Astrocyte (in vitro differentiated cells and primary cell): Measurements from ENCODE around the gene TUB. TPM values are rescaled to one million over a fixed set of nuclear protein-coding genes. Genes with fewer than 3 reads are reported as not detected.
A peak's percentile ranks its signal among the peaks of the same experiment; 100 is the strongest.

ENCODE experiments used
- DNase-seq: peaks from one replicate; pipeline ENCODE4 v3.0.0-alpha.2; 2010; ENCODE audit warnings: low read depth
- FAIRE-seq: peaks from 2 replicates; lab custom pipeline; 2011; peaks lifted over from hg19 to GRCh38; lab: Jason Lieb, UNC
- H2AFZ ChIP-seq: 2 replicates; pipeline ENCODE4 v1.6.0; 2012; ENCODE audit warnings: low read depth, low read length, inconsistent platforms
- H3K27ac ChIP-seq: 2 replicates; pipeline ENCODE4 v1.5.1; 2011; ENCODE audit warnings: low read depth, low read length, inconsistent platforms
- H3K27me3 ChIP-seq: 2 replicates; pipeline ENCODE4 v1.6.0; 2011; ENCODE audit warnings: low read length, inconsistent platforms; ENCODE audit not compliant: insufficient read depth
- H3K36me3 ChIP-seq: 2 replicates; pipeline ENCODE4 v1.5.1; 2011; ENCODE audit warnings: low read length, inconsistent platforms; ENCODE audit not compliant: insufficient read depth
- H3K4me1 ChIP-seq: 2 replicates; pipeline ENCODE4 v1.5.1; 2011; ENCODE audit warnings: low read length, inconsistent platforms; ENCODE audit not compliant: insufficient read depth
- H3K4me2 ChIP-seq: 2 replicates; pipeline ENCODE4 v1.6.0; 2012; ENCODE audit warnings: low read length, inconsistent platforms
- H3K4me3 ChIP-seq: 2 replicates; pipeline ENCODE4 v1.5.1; 2011; ENCODE audit warnings: low read depth, mild to moderate bottlenecking, low read length, inconsistent platforms; ENCODE audit not compliant: insufficient read depth
- H3K79me2 ChIP-seq: 2 replicates; pipeline ENCODE4 v1.6.0; 2012; ENCODE audit warnings: mild to moderate bottlenecking, low read length, inconsistent platforms; ENCODE audit not compliant: insufficient read depth
- H3K9ac ChIP-seq: 2 replicates; pipeline ENCODE4 v1.6.0; 2012; ENCODE audit warnings: mild to moderate bottlenecking, low read length, inconsistent platforms
- H3K9me3 ChIP-seq: 2 replicates; pipeline ENCODE4 v1.5.1; 2012; ENCODE audit warnings: low read depth, mild to moderate bottlenecking, low read length, inconsistent platforms; ENCODE audit not compliant: insufficient read depth
- H4K20me1 ChIP-seq: 2 replicates; pipeline ENCODE4 v1.6.0; 2012; ENCODE audit warnings: low read length, inconsistent platforms; ENCODE audit not compliant: insufficient read depth
- H3K27ac Mint-ChIP-seq: one replicate; pipeline ENCODE4 v1.8.0; 2021; ENCODE audit warnings: mild to moderate bottlenecking, mixed read lengths; ENCODE audit not compliant: unreplicated experiment
- H3K27me3 Mint-ChIP-seq: one replicate; pipeline ENCODE4 v1.8.0; 2021; ENCODE audit warnings: low read depth, mixed read lengths; ENCODE audit not compliant: unreplicated experiment
- H3K36me3 Mint-ChIP-seq: one replicate; pipeline ENCODE4 v1.8.0; 2021; ENCODE audit warnings: low read depth, mixed read lengths; ENCODE audit not compliant: unreplicated experiment
- H3K4me1 Mint-ChIP-seq: one replicate; pipeline ENCODE4 v1.8.0; 2021; ENCODE audit warnings: low read depth, mixed read lengths; ENCODE audit not compliant: unreplicated experiment
- H3K4me3 Mint-ChIP-seq: one replicate; pipeline ENCODE4 v1.8.0; 2021; ENCODE audit warnings: mild to moderate bottlenecking, moderate library complexity, mixed read lengths; ENCODE audit not compliant: unreplicated experiment
- H3K9me3 Mint-ChIP-seq: one replicate; pipeline ENCODE4 v1.8.0; 2021; ENCODE audit warnings: mild to moderate bottlenecking, mixed read lengths; ENCODE audit not compliant: unreplicated experiment
- CTCF ChIP-seq: IDR thresholded peaks from 2 replicates; pipeline ENCODE4 v1.5.1; 2011; ENCODE audit warnings: low read depth, mild to moderate bottlenecking, inconsistent platforms, low read length, moderate library complexity; ENCODE audit not compliant: insufficient read depth
- EZH2 ChIP-seq: IDR thresholded peaks from 2 replicates; pipeline ENCODE4 v1.6.1; 2012; ENCODE audit warnings: mild to moderate bottlenecking, low read length, inconsistent platforms; ENCODE audit not compliant: insufficient read depth
- total RNA-seq: library from RNA; stranded (reverse); gene quantifications from 2 replicates; pipeline ENCODE4 v1.2.1, GENCODE V29; 2021

The TUB gene
- total RNA-seq, 1 donor from 2014 or later, result 5.7 TPM

GRCh38 chr11:8087756-8088155 lies 6.7 kb downstream of the TUB start:
- Mint-ChIP-seq H3K4me3 (no peak overlapping the region), H3K36me3 (peaks cover 8% of the 10 kb centered on the region), H3K27me3 (peaks cover 36% of the 10 kb centered on the region), H3K27ac (no peak overlapping the region), H3K9me3 (no peaks in the 10 kb centered on the region), H3K4me1 (peaks cover 14% of the 10 kb centered on the region)
- DNase-seq, result no peak
- no peak overlapping the region for H3K4me2 ChIP-seq
- TF ChIP-seq EZH2 (no peak), CTCF (no peak)
- no peaks in the 10 kb centered on the region for H3K36me3 ChIP-seq
- no peak for FAIRE-seq
- no peak overlapping the region for H3K9ac ChIP-seq
- H3K9me3 ChIP-seq, result no peaks in the 10 kb centered on the region
- peaks cover 2% of the 10 kb centered on the region for H3K27me3 ChIP-seq
- H3K4me3 ChIP-seq, result no peak overlapping the region
- peaks cover 69% of the 10 kb centered on the region for H4K20me1 ChIP-seq
- H3K79me2 ChIP-seq, result peaks cover 3% of the 10 kb centered on the region
- peaks cover 4% of the 10 kb centered on the region for H3K4me1 ChIP-seq
- H3K27ac ChIP-seq, result no peak overlapping the region
- H2AFZ ChIP-seq, result no peak overlapping the region

GRCh38 chr11:8089791-8090510 lies 8.9 kb downstream of the TUB start:
- Histone ChIP-seq H2AFZ (no peak overlapping the region), H3K27ac (no peak overlapping the region), H3K27me3 (no peaks in the 10 kb centered on the region), H3K9me3 (no peaks in the 10 kb centered on the region), H3K79me2 (no peaks in the 10 kb centered on the region), H3K4me1 (peaks cover 3% of the 10 kb centered on the region), H3K4me3 (no peak overlapping the region), H3K36me3 (no peaks in the 10 kb centered on the region), H3K4me2 (no peak overlapping the region), H4K20me1 (peaks cover 52% of the 10 kb centered on the region), H3K9ac (no peak overlapping the region)
- no peaks in the 10 kb centered on the region for H3K9me3 Mint-ChIP-seq
- TF ChIP-seq CTCF, result no peak
- TF ChIP-seq EZH2, result no peak
- peaks cover 31% of the 10 kb centered on the region for H3K27me3 Mint-ChIP-seq
- peaks cover 16% of the 10 kb centered on the region for H3K36me3 Mint-ChIP-seq
- no peak overlapping the region for H3K27ac Mint-ChIP-seq
- H3K4me3 Mint-ChIP-seq, result no peak overlapping the region
- H3K4me1 Mint-ChIP-seq, result peaks cover 7% of the 10 kb centered on the region
- FAIRE-seq, result no peak
- no peak for DNase-seq

GRCh38 chr11:8090756-8091155 lies 9.7 kb downstream of the TUB start:
- no peak overlapping the region for H3K27ac Mint-ChIP-seq
- H3K9me3 Mint-ChIP-seq, result no peaks in the 10 kb centered on the region
- Histone ChIP-seq H3K4me1 (no peaks in the 10 kb centered on the region), H3K27me3 (no peaks in the 10 kb centered on the region), H4K20me1 (peaks cover 44% of the 10 kb centered on the region), H3K4me2 (no peak overlapping the region), H3K36me3 (no peaks in the 10 kb centered on the region), H3K9ac (no peak overlapping the region), H3K9me3 (no peaks in the 10 kb centered on the region), H3K4me3 (no peak overlapping the region), H3K27ac (no peak overlapping the region), H3K79me2 (no peaks in the 10 kb centered on the region), H2AFZ (no peak overlapping the region)
- FAIRE-seq, result no peak
- peaks cover 16% of the 10 kb centered on the region for H3K36me3 Mint-ChIP-seq
- H3K4me3 Mint-ChIP-seq, result no peak overlapping the region
- DNase-seq, result no peak
- peaks cover 7% of the 10 kb centered on the region for H3K4me1 Mint-ChIP-seq
- peaks cover 26% of the 10 kb centered on the region for H3K27me3 Mint-ChIP-seq
- TF ChIP-seq EZH2, result no peak
- TF ChIP-seq CTCF, result peak; percentile 64
